Mesodermal cell (in vitro differentiated cells): ENCODE data around the gene ATG5.

Experiments used
- H3K27ac ChIP-seq: 2 replicates; pipeline ENCODE4 v1.7.0; 2013; ENCODE audit warnings: mild to moderate bottlenecking, low read depth, low read length, moderate library complexity; ENCODE audit not compliant: severe bottlenecking
- H3K36me3 ChIP-seq: 2 replicates; pipeline ENCODE4 v1.7.1; 2013; ENCODE audit warnings: mild to moderate bottlenecking, low read length, moderate library complexity; ENCODE audit not compliant: control insufficient read depth, insufficient read depth
- H3K4me1 ChIP-seq: one replicate; pipeline ENCODE4 v1.7.1; 2013; ENCODE audit warnings: mild to moderate bottlenecking, low read length; ENCODE audit not compliant: insufficient read depth, control insufficient read depth, poor library complexity, severe bottlenecking
- H3K4me3 ChIP-seq: 2 replicates; pipeline ENCODE4 v1.7.0; 2013; ENCODE audit warnings: low read length, control low read depth, mild to moderate bottlenecking; ENCODE audit not compliant: insufficient read depth, poor library complexity, severe bottlenecking; ENCODE audit errors: extremely low read depth
- H3K9me3 ChIP-seq: 2 replicates; pipeline ENCODE4 v1.7.1; 2013; ENCODE audit warnings: mild to moderate bottlenecking, low read length, moderate library complexity; ENCODE audit not compliant: control insufficient read depth
- WGBS, 2 experiments: methylation state at CpG; one replicate each; pipeline ENCODE4 v1.1.5; 2013; ENCODE audit warnings: missing lambda C conversion rate in 2 of 2; ENCODE audit not compliant: insufficient coverage in 2 of 2; 5-methylcytosine and 5-hydroxymethylcytosine counted together

The ATG5 gene

GRCh38 chr6:106223300-106223930 lies 102.1 kb downstream of the ATG5 start:
- Histone ChIP-seq H3K4me1 (no peaks in the 10 kb centered on the region), H3K9me3 (no peaks in the 10 kb centered on the region), H3K4me3 (no peak overlapping the region), H3K36me3 (peaks cover 12% of the 10 kb centered on the region), H3K27ac (no peak overlapping the region)
- WGBS, 2 experiments: no CpG with 5 or more reads among the region's 2 CpGs

- Histone ChIP-seq H3K36me3 (no peaks in the 10 kb centered on the region), H3K27ac (no peak overlapping the region), H3K4me1 (no peaks in the 10 kb centered on the region), H3K4me3 (no peak overlapping the region), H3K9me3 (no peaks in the 10 kb centered on the region)
Observed at GRCh38 chr6:106220485-106220884, 105.1 kb downstream of the ATG5 start.

GRCh38 chr6:106216527-106216926 lies 109.0 kb downstream of the ATG5 start:
- no peaks in the 10 kb centered on the region for H3K9me3 ChIP-seq
- no peak overlapping the region for H3K4me3 ChIP-seq
- no peaks in the 10 kb centered on the region for H3K4me1 ChIP-seq
- H3K27ac ChIP-seq: no peak overlapping the region
- WGBS, 2 experiments: 86 to 100% methylated on average over 1 of the region's 1 CpG
- H3K36me3 ChIP-seq: no peaks in the 10 kb centered on the region

DNA sequence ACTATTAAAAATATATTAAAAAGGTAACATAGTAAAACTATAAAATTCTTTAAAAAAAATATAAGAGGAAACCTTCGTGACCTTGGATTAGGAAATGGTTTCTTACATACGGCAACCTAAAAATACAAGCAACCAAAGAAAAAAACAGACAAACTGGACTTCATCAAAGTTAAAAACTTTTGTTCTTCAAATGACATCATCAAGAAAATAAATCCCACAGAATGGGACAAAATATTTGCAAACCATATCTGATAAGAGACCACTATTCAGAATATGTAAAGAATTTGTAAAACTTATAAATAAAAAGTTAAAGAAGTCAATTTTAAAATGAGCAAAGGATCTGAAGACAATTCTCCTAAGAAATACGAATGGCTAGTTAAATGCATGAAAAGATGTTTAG lies 110.0 kb downstream of the ATG5 start:
- Histone ChIP-seq H3K9me3 (no peaks in the 10 kb centered on the region), H3K27ac (no peak overlapping the region), H3K4me1 (no peaks in the 10 kb centered on the region), H3K4me3 (no peak overlapping the region), H3K36me3 (no peaks in the 10 kb centered on the region)
- no CpG with 5 or more reads among the region's 3 CpGs for WGBS, 2 experiments

DNA sequence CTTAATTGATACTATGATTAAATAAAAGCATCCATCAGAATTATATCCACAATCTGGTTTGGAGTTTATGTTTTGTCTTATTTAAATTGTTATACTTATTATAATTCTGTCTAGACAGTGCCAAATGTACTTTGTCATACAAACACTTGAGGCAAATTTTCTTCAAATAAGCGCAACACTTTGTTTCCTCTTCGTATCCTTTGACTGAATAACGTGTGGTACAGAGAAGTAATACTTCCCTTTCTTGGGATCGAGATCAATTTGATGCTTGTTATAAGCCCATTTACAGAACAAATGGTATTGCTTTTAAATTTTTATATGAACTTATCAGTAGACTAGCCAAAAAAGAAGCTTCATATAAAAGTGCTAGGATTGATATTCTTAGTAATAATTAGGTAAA lies 111.0 kb downstream of the ATG5 start:
- Histone ChIP-seq H3K27ac (no peak overlapping the region), H3K4me1 (no peaks in the 10 kb centered on the region), H3K4me3 (no peak overlapping the region), H3K9me3 (no peaks in the 10 kb centered on the region), H3K36me3 (no peaks in the 10 kb centered on the region)
- 100% methylated on average over 3 of the region's 4 CpGs; no CpG with 5 or more reads in 1 of the 2 experiments for WGBS, 2 experiments

DNA sequence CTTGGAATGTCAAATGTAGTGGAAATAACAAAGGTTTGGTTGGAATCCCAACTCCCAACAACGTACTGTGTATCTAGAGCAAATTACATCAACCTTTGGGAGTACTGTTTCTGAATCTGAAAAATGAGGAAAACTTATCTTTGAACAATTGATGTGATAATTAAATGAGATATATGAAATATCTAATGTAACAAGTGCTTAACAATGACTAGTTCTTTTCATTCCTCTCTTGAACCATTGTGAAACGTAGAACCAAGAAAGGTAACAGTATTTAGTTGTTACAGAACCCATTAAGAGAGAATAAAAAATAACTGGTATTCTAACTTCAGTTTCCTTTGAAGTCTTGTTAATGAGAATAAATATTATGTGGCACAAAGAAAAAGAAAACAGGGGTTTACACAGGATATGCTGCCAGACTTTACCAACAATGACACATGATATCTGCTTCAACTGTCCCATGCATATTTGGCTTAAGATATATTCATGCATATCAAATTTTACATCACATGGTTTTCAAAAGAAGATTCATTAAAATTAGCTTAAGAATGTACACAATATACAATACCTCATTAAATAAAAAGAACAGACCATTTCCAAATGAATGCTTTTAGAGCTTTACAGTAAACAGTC lies 111.8 kb downstream of the ATG5 start:
- WGBS, 2 experiments: no CpG with 5 or more reads among the region's 2 CpGs
- Histone ChIP-seq H3K4me3 (no peak overlapping the region), H3K27ac (no peak overlapping the region), H3K4me1 (no peaks in the 10 kb centered on the region), H3K9me3 (no peaks in the 10 kb centered on the region), H3K36me3 (no peaks in the 10 kb centered on the region)

GRCh38 chr6:106212576-106212975 lies 113.0 kb downstream of the ATG5 start:
- H3K36me3 ChIP-seq: no peaks in the 10 kb centered on the region
- no peaks in the 10 kb centered on the region for H3K9me3 ChIP-seq
- H3K4me3 ChIP-seq: no peak overlapping the region
- H3K27ac ChIP-seq: no peak overlapping the region
- 100% methylated on average over 1 to 4 of the region's 5 CpGs for WGBS, 2 experiments
- H3K4me1 ChIP-seq: no peaks in the 10 kb centered on the region

- no CpG with 5 or more reads among the region's 1 CpG for WGBS, 2 experiments
- no peak overlapping the region for H3K27ac ChIP-seq
- H3K4me1 ChIP-seq: no peaks in the 10 kb centered on the region
- no peaks in the 10 kb centered on the region for H3K36me3 ChIP-seq
- no peaks in the 10 kb centered on the region for H3K9me3 ChIP-seq
- H3K4me3 ChIP-seq: no peak overlapping the region
Observed at GRCh38 chr6:106206905-106207304, 118.7 kb downstream of the ATG5 start.

DNA sequence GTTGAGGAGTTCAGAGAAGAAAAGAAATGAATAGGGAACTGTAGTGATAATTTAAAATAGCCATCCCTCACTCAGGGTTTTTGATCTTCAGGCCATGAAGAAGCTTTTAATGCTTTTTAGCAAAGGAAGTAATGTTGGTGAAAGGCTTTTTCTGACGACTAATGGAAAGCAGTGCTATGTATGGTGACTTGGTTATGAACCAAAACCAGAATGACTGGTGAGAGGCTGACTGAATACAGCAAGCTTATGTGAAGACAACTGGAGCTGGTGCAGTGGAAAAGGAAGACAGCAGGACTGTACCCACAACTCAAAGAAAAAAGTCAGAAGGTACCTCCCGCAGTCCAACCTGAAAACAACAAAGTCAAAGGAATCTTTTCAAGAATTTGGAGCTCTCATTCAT lies 120.6 kb downstream of the ATG5 start:
- Histone ChIP-seq H3K4me1 (no peaks in the 10 kb centered on the region), H3K27ac (no peak overlapping the region), H3K4me3 (no peak overlapping the region), H3K9me3 (no peaks in the 10 kb centered on the region), H3K36me3 (peaks cover 10% of the 10 kb centered on the region)
- WGBS, 2 experiments: 67 to 92% methylated on average over 1 to 2 of the region's 2 CpGs

GRCh38 chr6:106199998-106200397 lies 125.6 kb downstream of the ATG5 start:
- no peak overlapping the region for H3K4me3 ChIP-seq
- H3K27ac ChIP-seq: no peak overlapping the region
- peaks cover 16% of the 10 kb centered on the region for H3K36me3 ChIP-seq
- H3K4me1 ChIP-seq: no peaks in the 10 kb centered on the region
- no peaks in the 10 kb centered on the region for H3K9me3 ChIP-seq
- WGBS, 2 experiments: no CpG with 5 or more reads among the region's 1 CpG

- H3K9me3 ChIP-seq: no peaks in the 10 kb centered on the region
- H3K4me3 ChIP-seq: no peak overlapping the region
- no CpG with 5 or more reads among the region's 1 CpG for WGBS, 2 experiments
- H3K27ac ChIP-seq: no peak overlapping the region
- no peaks in the 10 kb centered on the region for H3K4me1 ChIP-seq
- H3K36me3 ChIP-seq: peaks cover 20% of the 10 kb centered on the region
Observed at GRCh38 chr6:106199331-106199730, 126.2 kb downstream of the ATG5 start.
